HEK293 (cell line): ENCODE data around the gene IGF2R.

Experiments
- CTCF ChIA-PET: fragments of 350-600 bp; formaldehyde crosslinking; extraction: SDS; loops from one replicate; lab custom pipeline; 2021; ENCODE audit warnings: antibody characterized with exemption; lab: Yijun Ruan, JAX
- POLR2A ChIA-PET: fragments of 300-600 bp; formaldehyde crosslinking; extraction: SDS; loops from one replicate; lab custom pipeline; 2020; ENCODE audit warnings: antibody characterized with exemption, inconsistent platforms; lab: Yijun Ruan, JAX
- H3K27ac ChIP-seq: fragments of 200-500 bp; sonication (Bioruptor generic); 2 replicates; pipeline ENCODE4 v1.5.1; 2014; ENCODE audit warnings: low read depth, low read length, control low read depth, inconsistent platforms; ENCODE audit errors: extremely low read depth
- H3K36me3 ChIP-seq, 2 experiments: fragments of 200-500 bp in 1 of 2; sonication (Bioruptor generic) in 1 of 2; 1 replicate in 1 of 2; 2 replicates in 1 of 2; pipeline ENCODE4 v1.5.1; 2014 to 2017; ENCODE audit warnings: inconsistent platforms in 2 of 2, low read length in 2 of 2; ENCODE audit not compliant: control insufficient read depth in 2 of 2, insufficient read depth in 1 of 2
- H3K4me1 ChIP-seq: fragments of 200-500 bp; sonication (Bioruptor generic); 2 replicates; pipeline ENCODE4 v1.5.1; 2014; ENCODE audit warnings: mild to moderate bottlenecking, low read length, inconsistent platforms; ENCODE audit not compliant: control insufficient read depth, insufficient read depth
- H3K4me3 ChIP-seq: 2 replicates; pipeline ENCODE4 v1.5.1; 2011; ENCODE audit warnings: low read depth, mild to moderate bottlenecking, control low read depth, low read length, moderate library complexity
- H3K9me3 ChIP-seq: fragments of 200-500 bp; sonication (Bioruptor generic); 2 replicates; pipeline ENCODE4 v1.5.1; 2014; ENCODE audit warnings: low read depth, low read length, inconsistent platforms; ENCODE audit not compliant: control insufficient read depth, insufficient read depth
- GLI2 ChIP-seq: fragments of 450-650 bp; formaldehyde crosslinking; IDR thresholded peaks from 2 replicates; pipeline ENCODE4; 2017; ENCODE audit warnings: missing biosample characterization, missing genetic modification characterization, low read depth, borderline replicate concordance
- HOXA7 ChIP-seq: sonication (generic); formaldehyde crosslinking; IDR thresholded peaks from 2 replicates; pipeline ENCODE4 v1.8.1; 2022; ENCODE audit warnings: missing genetic modification reagents, borderline replicate concordance
- HOXC10 ChIP-seq: sonication (generic); formaldehyde crosslinking; IDR thresholded peaks from 2 replicates; pipeline ENCODE4 v1.8.1; 2023; ENCODE audit warnings: mild to moderate bottlenecking, missing genetic modification reagents
- KLF17 ChIP-seq: fragments of 450-650 bp; formaldehyde crosslinking; IDR thresholded peaks from 2 replicates; pipeline ENCODE4 v1.5.1; 2016; ENCODE audit warnings: missing biosample characterization, missing genetic modification characterization
- MEIS1 ChIP-seq: sonication (generic); formaldehyde crosslinking; IDR thresholded peaks from 2 replicates; pipeline ENCODE4 v1.8.1; 2022; ENCODE audit warnings: missing genetic modification reagents, mild to moderate bottlenecking, borderline replicate concordance
- MZF1 ChIP-seq: fragments of 450-650 bp; formaldehyde crosslinking; IDR thresholded peaks from 2 replicates; pipeline ENCODE4 v1.5.1; 2017; ENCODE audit warnings: missing biosample characterization, missing genetic modification characterization, borderline replicate concordance
- SCRT1 ChIP-seq: fragments of 450-650 bp; formaldehyde crosslinking; IDR thresholded peaks from 2 replicates; pipeline ENCODE4 v1.5.1; 2016; ENCODE audit warnings: missing biosample characterization, missing genetic modification characterization, borderline replicate concordance
- ZBTB26 ChIP-seq: fragments of 450-650 bp; formaldehyde crosslinking; optimal IDR thresholded peaks from 2 replicates; pipeline ENCODE3; 2016; ENCODE audit warnings: missing biosample characterization, mild to moderate bottlenecking, missing genetic modification characterization
- ZFP69B ChIP-seq: fragments of 450-650 bp; formaldehyde crosslinking; IDR thresholded peaks from 2 replicates; pipeline ENCODE4 v1.5.1; 2016; ENCODE audit warnings: missing biosample characterization, missing genetic modification characterization
- ZNF132 ChIP-seq: fragments of 450-650 bp; formaldehyde crosslinking; IDR thresholded peaks from 2 replicates; pipeline ENCODE4 v1.5.1; 2017; ENCODE audit warnings: missing biosample characterization, missing genetic modification characterization, borderline replicate concordance
- ZNF19 ChIP-seq: fragments of 450-650 bp; formaldehyde crosslinking; IDR thresholded peaks from 2 replicates; pipeline ENCODE4; 2016; ENCODE audit warnings: missing biosample characterization, missing genetic modification characterization, low read depth
- ZNF248 ChIP-seq: fragments of 450-650 bp; formaldehyde crosslinking; IDR thresholded peaks from 2 replicates; pipeline ENCODE4 v1.5.1; 2017; ENCODE audit warnings: missing biosample characterization, missing genetic modification characterization
- ZNF341 ChIP-seq: fragments of 450-650 bp; formaldehyde crosslinking; IDR thresholded peaks from 2 replicates; pipeline ENCODE4; 2016; ENCODE audit warnings: low read depth, missing biosample characterization, missing genetic modification characterization
- ZNF558 ChIP-seq: fragments of 450-650 bp; formaldehyde crosslinking; IDR thresholded peaks from 2 replicates; pipeline ENCODE4 v1.5.1; 2016; ENCODE audit warnings: missing biosample characterization, missing genetic modification characterization
- ZNF561 ChIP-seq: fragments of 450-650 bp; IDR thresholded peaks from 2 replicates; pipeline ENCODE4 v1.5.1; 2018; ENCODE audit warnings: missing biosample characterization, missing genetic modification characterization, borderline replicate concordance
- ZNF624 ChIP-seq: fragments of 450-650 bp; formaldehyde crosslinking; IDR thresholded peaks from 2 replicates; pipeline ENCODE4 v1.5.1; 2017; ENCODE audit warnings: missing biosample characterization, missing genetic modification characterization
- ZNF629 ChIP-seq: fragments of 450-650 bp; formaldehyde crosslinking; IDR thresholded peaks from 2 replicates; pipeline ENCODE4 v1.5.1; 2017; ENCODE audit warnings: missing biosample characterization, missing genetic modification characterization
- ZNF658 ChIP-seq: fragments of 450-650 bp; formaldehyde crosslinking; IDR thresholded peaks from 2 replicates; pipeline ENCODE4; 2016; ENCODE audit warnings: missing biosample characterization, missing genetic modification characterization
- ZNF707 ChIP-seq: fragments of 450-650 bp; formaldehyde crosslinking; IDR thresholded peaks from 2 replicates; pipeline ENCODE4 v1.5.1; 2016; ENCODE audit warnings: missing biosample characterization, missing genetic modification characterization
- ZNF830 ChIP-seq: fragments of 450-650 bp; IDR thresholded peaks from 2 replicates; pipeline ENCODE4 v1.5.0; 2018; ENCODE audit warnings: missing biosample characterization, missing genetic modification characterization, low read depth, mild to moderate bottlenecking, moderate library complexity
- ZNF843 ChIP-seq: fragments of 450-650 bp; formaldehyde crosslinking; IDR thresholded peaks from 2 replicates; pipeline ENCODE4 v1.5.1; 2016; ENCODE audit warnings: missing biosample characterization, missing genetic modification characterization
- TF ChIP-seq, protein P1 (sequence below): fragments of 450-650 bp; formaldehyde crosslinking; IDR thresholded peaks from 2 replicates; pipeline ENCODE4 v1.5.1; 2016; ENCODE audit warnings: missing biosample characterization, missing genetic modification characterization
- TF ChIP-seq, protein P2 (sequence below): fragments of 450-650 bp; formaldehyde crosslinking; IDR thresholded peaks from 2 replicates; pipeline ENCODE4 v1.5.1; 2016; ENCODE audit warnings: missing biosample characterization, missing genetic modification characterization, borderline replicate concordance
- TF ChIP-seq, protein P3 (sequence below): fragments of 450-650 bp; formaldehyde crosslinking; IDR thresholded peaks from 2 replicates; pipeline ENCODE4 v1.5.1; 2016; ENCODE audit warnings: missing biosample characterization, missing genetic modification characterization, low read depth

IGF2R gene

GRCh38 chr6:159943968-159944598 lies 24.8 kb upstream of the IGF2R start:
- ChIA-PET CTCF (interaction anchor here (0.6 to 4.5 kb wide), 2 partner anchors 26 to 81 kb away, joined by 5 to 52 read pairs; no protein-coding TSS in a partner anchor), POLR2A (no interaction called here)
- Histone ChIP-seq H3K27ac (no peak overlapping the region), H3K36me3 (no peaks in the 10 kb centered on the region), H3K4me1 (no peaks in the 10 kb centered on the region), H3K4me3 (no peak overlapping the region), H3K9me3 (no peaks in the 10 kb centered on the region)
- peak; percentile 95 for TF ChIP-seq ZNF707
- TF ChIP-seq, protein P1, sequence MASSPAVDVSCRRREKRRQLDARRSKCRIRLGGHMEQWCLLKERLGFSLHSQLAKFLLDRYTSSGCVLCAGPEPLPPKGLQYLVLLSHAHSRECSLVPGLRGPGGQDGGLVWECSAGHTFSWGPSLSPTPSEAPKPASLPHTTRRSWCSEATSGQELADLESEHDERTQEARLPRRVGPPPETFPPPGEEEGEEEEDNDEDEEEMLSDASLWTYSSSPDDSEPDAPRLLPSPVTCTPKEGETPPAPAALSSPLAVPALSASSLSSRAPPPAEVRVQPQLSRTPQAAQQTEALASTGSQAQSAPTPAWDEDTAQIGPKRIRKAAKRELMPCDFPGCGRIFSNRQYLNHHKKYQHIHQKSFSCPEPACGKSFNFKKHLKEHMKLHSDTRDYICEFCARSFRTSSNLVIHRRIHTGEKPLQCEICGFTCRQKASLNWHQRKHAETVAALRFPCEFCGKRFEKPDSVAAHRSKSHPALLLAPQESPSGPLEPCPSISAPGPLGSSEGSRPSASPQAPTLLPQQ (tag by site-specific recombination), result no peak

DNA sequence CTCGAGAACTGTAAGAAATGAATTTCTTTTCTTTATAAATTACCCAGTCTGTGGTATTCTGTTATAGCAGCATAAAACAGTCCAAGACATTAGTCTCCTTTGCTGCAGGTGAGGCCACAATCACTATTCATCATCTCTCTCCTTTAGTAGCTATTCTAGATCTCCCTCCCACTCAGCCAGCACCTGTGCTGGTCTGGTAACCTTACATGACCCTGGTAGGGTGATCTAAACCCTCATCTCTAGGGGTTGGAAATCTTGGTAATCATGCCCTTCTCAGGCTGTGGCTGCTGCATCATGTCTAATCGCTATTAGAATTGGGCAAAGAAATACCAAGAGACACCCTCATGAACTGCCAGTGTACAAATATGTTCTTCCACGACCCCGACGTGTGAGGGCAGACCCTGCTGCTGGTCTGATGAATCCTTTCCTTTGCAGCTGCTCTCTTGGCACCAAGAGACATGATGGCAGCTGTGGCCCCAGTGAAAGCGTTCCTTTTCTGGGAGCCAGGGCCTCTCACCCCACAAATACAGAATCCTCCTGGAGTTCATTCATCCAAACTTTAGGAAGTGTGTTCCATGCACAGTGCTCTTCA lies 23.0 kb upstream of the IGF2R start:
- ChIA-PET POLR2A (no interaction called here), CTCF (no interaction called here)
- TF ChIP-seq MEIS1 (CRISPR knock-in tag), result no peak
- TF ChIP-seq ZFP69B (tag by site-specific recombination), result no peak
- TF ChIP-seq ZNF624 (tag by site-specific recombination), result no peak
- no peak for TF ChIP-seq ZNF561 (tag by site-specific recombination)
- no peak for TF ChIP-seq HOXC10 (CRISPR knock-in tag)
- TF ChIP-seq ZNF843 (tag by site-specific recombination), result no peak
- TF ChIP-seq SCRT1 (tag by site-specific recombination), result no peak
- no peak for TF ChIP-seq ZNF341
- no peak for TF ChIP-seq KLF17 (tag by site-specific recombination)
- no peaks in the 10 kb centered on the region for H3K36me3 ChIP-seq
- no peaks in the 10 kb centered on the region for H3K9me3 ChIP-seq
- no peaks in the 10 kb centered on the region for H3K4me1 ChIP-seq
- H3K4me3 ChIP-seq, result no peak overlapping the region
- H3K27ac ChIP-seq, result no peak overlapping the region

- H3K36me3 ChIP-seq, result no peaks in the 10 kb centered on the region
- no peak overlapping the region for H3K27ac ChIP-seq
- ChIA-PET CTCF (interaction anchor here (0.7 kb wide), 2 partner anchors 81 to 83 kb away, joined by 3 to 4 read pairs; no protein-coding TSS in a partner anchor), POLR2A (no interaction called here)
- H3K4me1 ChIP-seq, result no peaks in the 10 kb centered on the region
- no peak overlapping the region for H3K4me3 ChIP-seq
- H3K9me3 ChIP-seq, result no peaks in the 10 kb centered on the region
- TF ChIP-seq HOXA7 (CRISPR knock-in tag) (no peak), ZBTB26 (no peak), MEIS1 (CRISPR knock-in tag) (no peak), MZF1 (no peak), ZNF19 (no peak), ZNF830 (tag by site-specific recombination) (no peak), GLI2 (tag by site-specific recombination) (no peak), ZNF132 (no peak), ZNF629 (tag by site-specific recombination) (no peak), ZNF558 (tag by site-specific recombination) (no peak), ZNF658 (no peak), ZNF248 (tag by site-specific recombination) (no peak)
- TF ChIP-seq, protein P2, sequence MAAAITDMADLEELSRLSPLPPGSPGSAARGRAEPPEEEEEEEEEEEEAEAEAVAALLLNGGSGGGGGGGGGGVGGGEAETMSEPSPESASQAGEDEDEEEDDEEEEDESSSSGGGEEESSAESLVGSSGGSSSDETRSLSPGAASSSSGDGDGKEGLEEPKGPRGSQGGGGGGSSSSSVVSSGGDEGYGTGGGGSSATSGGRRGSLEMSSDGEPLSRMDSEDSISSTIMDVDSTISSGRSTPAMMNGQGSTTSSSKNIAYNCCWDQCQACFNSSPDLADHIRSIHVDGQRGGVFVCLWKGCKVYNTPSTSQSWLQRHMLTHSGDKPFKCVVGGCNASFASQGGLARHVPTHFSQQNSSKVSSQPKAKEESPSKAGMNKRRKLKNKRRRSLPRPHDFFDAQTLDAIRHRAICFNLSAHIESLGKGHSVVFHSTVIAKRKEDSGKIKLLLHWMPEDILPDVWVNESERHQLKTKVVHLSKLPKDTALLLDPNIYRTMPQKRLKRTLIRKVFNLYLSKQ (tag by site-specific recombination), result no peak
- TF ChIP-seq, protein P3, sequence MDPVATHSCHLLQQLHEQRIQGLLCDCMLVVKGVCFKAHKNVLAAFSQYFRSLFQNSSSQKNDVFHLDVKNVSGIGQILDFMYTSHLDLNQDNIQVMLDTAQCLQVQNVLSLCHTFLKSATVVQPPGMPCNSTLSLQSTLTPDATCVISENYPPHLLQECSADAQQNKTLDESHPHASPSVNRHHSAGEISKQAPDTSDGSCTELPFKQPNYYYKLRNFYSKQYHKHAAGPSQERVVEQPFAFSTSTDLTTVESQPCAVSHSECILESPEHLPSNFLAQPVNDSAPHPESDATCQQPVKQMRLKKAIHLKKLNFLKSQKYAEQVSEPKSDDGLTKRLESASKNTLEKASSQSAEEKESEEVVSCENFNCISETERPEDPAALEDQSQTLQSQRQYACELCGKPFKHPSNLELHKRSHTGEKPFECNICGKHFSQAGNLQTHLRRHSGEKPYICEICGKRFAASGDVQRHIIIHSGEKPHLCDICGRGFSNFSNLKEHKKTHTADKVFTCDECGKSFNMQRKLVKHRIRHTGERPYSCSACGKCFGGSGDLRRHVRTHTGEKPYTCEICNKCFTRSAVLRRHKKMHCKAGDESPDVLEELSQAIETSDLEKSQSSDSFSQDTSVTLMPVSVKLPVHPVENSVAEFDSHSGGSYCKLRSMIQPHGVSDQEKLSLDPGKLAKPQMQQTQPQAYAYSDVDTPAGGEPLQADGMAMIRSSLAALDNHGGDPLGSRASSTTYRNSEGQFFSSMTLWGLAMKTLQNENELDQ, result no peak
These were observed 22.0 kb upstream of the IGF2R start for GRCh38 chr6:159946912-159947311.
